A549 (cell line): ENCODE results near the gene KCNQ2. TPM values are rescaled to one million over a fixed set of nuclear protein-coding genes. Genes with fewer than 3 reads are reported as not detected.

ENCODE experiments used
- ATAC-seq, 2 experiments: fragments of 200-7000 bp in 1 of 2; fragments of >200 bp in 1 of 2; cut with Nextera tagmentation in 1 of 2; cut with Tn5 transposase in 1 of 2; 3 replicates each; pipeline versions ENCODE4 v1.8.0 to v1.9.1; 2018 to 2020; ENCODE audit warnings: mild to moderate bottlenecking in 1 of 2, moderate library complexity in 1 of 2
- CTCF ChIA-PET: fragments of 300-600 bp; sonication (Branson Sonifier 250); formaldehyde crosslinking; extraction: SDS; loops from one replicate; lab custom pipeline; 2021; ENCODE audit warnings: antibody characterized with exemption, inconsistent platforms; lab: Yijun Ruan, JAX
- POLR2A ChIA-PET: fragments of 350-600 bp; formaldehyde crosslinking; extraction: SDS; loops from one replicate; lab custom pipeline; 2021; ENCODE audit warnings: antibody characterized with exemption, inconsistent platforms; lab: Yijun Ruan, JAX
- DNase-seq, 2 experiments: peaks; one replicate each; pipeline versions ENCODE4 v3.0.0 to v3.0.0-alpha.2; 2011 to 2016; ENCODE audit warnings: low read depth in 1 of 2, low spot score in 1 of 2
- FAIRE-seq: peaks from 2 replicates; lab custom pipeline; 2011; peaks lifted over from hg19 to GRCh38; lab: Jason Lieb, UNC
- H3K27ac ChIP-seq, 2 experiments: fragments of >200 bp; sonication (Bioruptor Twin); formaldehyde crosslinking; 3 replicates each; pipeline ENCODE4 v1.5.1; 2016 to 2017
- H3K4me1 ChIP-seq: fragments of >200 bp; sonication (Bioruptor Twin); formaldehyde crosslinking; 3 replicates; pipeline ENCODE4 v1.6.1; 2016
- H3K4me2 ChIP-seq: fragments of >200 bp; sonication (Bioruptor Twin); formaldehyde crosslinking; 3 replicates; pipeline ENCODE4 v1.6.1; 2016
- H3K4me3 ChIP-seq: fragments of >200 bp; sonication (Bioruptor Twin); formaldehyde crosslinking; 3 replicates; pipeline ENCODE4 v1.5.1; 2016
- H3K9me3 ChIP-seq: fragments of >200 bp; sonication (Bioruptor Twin); formaldehyde crosslinking; 3 replicates; pipeline ENCODE4 v1.6.1; 2016
- BCL3 ChIP-seq: fragments of >200 bp; sonication (Bioruptor Twin); formaldehyde crosslinking; IDR thresholded peaks from 3 replicates; pipeline ENCODE4 v1.6.1; 2016
- CBX2 ChIP-seq: fragments of 200-600 bp; sonication (generic); IDR thresholded peaks from 2 replicates; pipeline ENCODE4 v1.6.1; 2016; ENCODE audit warnings: low read depth, mild to moderate bottlenecking, borderline replicate concordance
- CBX8 ChIP-seq: fragments of 200-600 bp; sonication (generic); IDR thresholded peaks from 2 replicates; pipeline ENCODE4 v1.6.1; 2016
- CEBPB ChIP-seq, 2 experiments: fragments of >200 bp in 1 of 2; sonication (Bioruptor Twin) in 1 of 2; formaldehyde crosslinking in 1 of 2; IDR thresholded peaks; 2 replicates each; pipeline ENCODE4 v1.6.1; 2012 to 2016
- CHD2 ChIP-seq: fragments of 150-350 bp; IDR thresholded peaks from 2 replicates; pipeline ENCODE4 v1.6.1; 2014; ENCODE audit warnings: low read length; ENCODE audit not compliant: partially characterized antibody
- CHD4 ChIP-seq: fragments of 200-600 bp; sonication (generic); IDR thresholded peaks from 2 replicates; pipeline ENCODE4 v1.6.1; 2016; ENCODE audit warnings: antibody characterized with exemption, mild to moderate bottlenecking, borderline replicate concordance
- E2F6 ChIP-seq: IDR thresholded peaks from 2 replicates; pipeline ENCODE4 v1.6.1; 2012; ENCODE audit warnings: low read depth, borderline replicate concordance
- EP300 ChIP-seq, 2 experiments: fragments of >200 bp; sonication (Bioruptor Twin); formaldehyde crosslinking; IDR thresholded peaks; 2 replicates in 1 of 2; 3 replicates in 1 of 2; pipeline ENCODE4 v1.6.1; 2016 to 2017
- ESRRA ChIP-seq: fragments of 150-350 bp; IDR thresholded peaks from 2 replicates; pipeline ENCODE4 v1.6.1; 2014; ENCODE audit warnings: mild to moderate bottlenecking, low read length, borderline replicate concordance
- FOSB ChIP-seq: fragments of 250-450 bp; sonication (Bioruptor Pico); IDR thresholded peaks from 2 replicates; pipeline ENCODE4 v1.5.0; 2020; ENCODE audit warnings: mild to moderate bottlenecking, moderate library complexity
- GATA3 ChIP-seq: IDR thresholded peaks from 2 replicates; pipeline ENCODE4 v1.6.1; 2012; ENCODE audit warnings: borderline replicate concordance
- HEYL ChIP-seq: fragments of 250-450 bp; sonication (Bioruptor Pico); IDR thresholded peaks from 2 replicates; pipeline ENCODE4 v1.8.0; 2021; ENCODE audit warnings: mild to moderate bottlenecking, moderate library complexity
- HOXB13 ChIP-seq: fragments of 250-450 bp; sonication (Bioruptor Pico); IDR thresholded peaks from 2 replicates; pipeline ENCODE4 v1.5.0; 2020; ENCODE audit warnings: low read depth, mild to moderate bottlenecking, moderate library complexity
- KDM1A ChIP-seq: fragments of 200-600 bp; sonication (generic); IDR thresholded peaks from 2 replicates; pipeline ENCODE4 v1.6.1; 2016; ENCODE audit warnings: low read depth, mild to moderate bottlenecking
- MAZ ChIP-seq: fragments of 150-350 bp; IDR thresholded peaks from 2 replicates; pipeline ENCODE4 v1.6.1; 2014; ENCODE audit warnings: antibody characterized with exemption, low read depth, low read length, borderline replicate concordance
- MYC ChIP-seq: IDR thresholded peaks from 2 replicates; pipeline ENCODE4 v1.6.1; 2012; ENCODE audit warnings: mild to moderate bottlenecking, inconsistent platforms, low read length, improper control_type of control experiment, borderline replicate concordance
- POLR2AphosphoS2 ChIP-seq: conservative IDR thresholded peaks from 2 replicates; pipeline ENCODE4 v1.6.1; 2012; ENCODE audit warnings: low read length, improper control_type of control experiment, inconsistent platforms
- RAD21 ChIP-seq, 2 experiments: fragments of >200 bp in 1 of 2; sonication (Bioruptor Twin) in 1 of 2; formaldehyde crosslinking in 1 of 2; IDR thresholded peaks in 1 of 2; conservative IDR thresholded peaks in 1 of 2; 2 replicates in 1 of 2; 3 replicates in 1 of 2; pipeline ENCODE4 v1.6.1; 2012 to 2018; ENCODE audit warnings: inconsistent platforms in 1 of 2
- RARB ChIP-seq: fragments of 250-450 bp; sonication (Bioruptor Pico); IDR thresholded peaks from 2 replicates; pipeline ENCODE4 v1.8.0; 2021; ENCODE audit warnings: mild to moderate bottlenecking, moderate library complexity
- RFX5 ChIP-seq: fragments of 450-650 bp; IDR thresholded peaks from 2 replicates; pipeline ENCODE4 v1.7.1; 2014; ENCODE audit warnings: antibody characterized with exemption, mild to moderate bottlenecking, moderate library complexity
- RNF2 ChIP-seq: fragments of 200-600 bp; sonication (generic); IDR thresholded peaks from 2 replicates; pipeline ENCODE4 v1.6.1; 2016; ENCODE audit warnings: low read depth, mild to moderate bottlenecking, antibody characterized with exemption, moderate library complexity, borderline replicate concordance
- SREBF2 ChIP-seq: fragments of 450-650 bp; IDR thresholded peaks from 2 replicates; pipeline ENCODE4 v1.6.1; 2014; ENCODE audit warnings: mild to moderate bottlenecking, moderate library complexity
- TP53 ChIP-seq: fragments of 250-450 bp; sonication (Bioruptor Pico); IDR thresholded peaks from 2 replicates; pipeline ENCODE4 v1.5.0; 2021; ENCODE audit warnings: mild to moderate bottlenecking, moderate library complexity
- USF2 ChIP-seq: fragments of 450-650 bp; IDR thresholded peaks from 2 replicates; pipeline ENCODE4 v1.6.1; 2014; ENCODE audit warnings: antibody characterized with exemption
- ZFP36 ChIP-seq: fragments of 450-650 bp; IDR thresholded peaks from 2 replicates; pipeline ENCODE4 v1.6.1; 2014; ENCODE audit warnings: borderline replicate concordance; ENCODE audit not compliant: partially characterized antibody
- ZNF302 ChIP-seq: fragments of 250-450 bp; sonication (Bioruptor Pico); IDR thresholded peaks from 2 replicates; pipeline ENCODE4 v1.9.0; 2021; ENCODE audit warnings: inconsistent platforms, mild to moderate bottlenecking, moderate library complexity
- WGBS: methylation state at CpG from one replicate; pipeline ENCODE4 v1.1.6; 2017; ENCODE audit errors: missing lambda C conversion rate; 5-methylcytosine and 5-hydroxymethylcytosine counted together
- polyA plus RNA-seq, 4 experiments: library from polyadenylated mRNA; depleted of rRNA in 3 of 4; stranded (reverse); fragments of >200 nt; fragmentation: RNase III in 1 of 4; extraction: RNeasy Plus Mini Kit Qiagen cat#74134 plus additional on column Dnase treatment in 1 of 4; gene quantifications; 2 replicates in 3 of 4; 3 replicates in 1 of 4; pipeline ENCODE4 v1.2.3, GENCODE V29; 2011 to 2017

KCNQ2 gene
- polyA plus RNA-seq, 2 of the 4 experiments (the other 2 are of a cell fraction): 0.14 to 0.36 TPM

- Histone ChIP-seq H3K9me3 (no peaks in the 10 kb centered on the region), H3K4me1 (no peaks in the 10 kb centered on the region), H3K4me3 (no peak overlapping the region)
- FAIRE-seq: no peak
- no peak for DNase-seq
- 81% methylated on average over 36 of the region's 39 CpGs for WGBS
- POLR2A ChIA-PET: no interaction called here
- CTCF ChIA-PET: interaction anchor here (0.6 to 2.0 kb wide), 9 partner anchors 10 to 126 kb away, joined by 3 to 10 read pairs (median 4); no protein-coding TSS in a partner anchor
- TF ChIP-seq ESRRA: no peak
- TF ChIP-seq RNF2: no peak
- TF ChIP-seq HEYL (CRISPR knock-in tag): no peak
- TF ChIP-seq EP300 (IDR thresholded peaks at IDR 0.05): no peak
- TF ChIP-seq MAZ: no peak
- no peak for TF ChIP-seq TP53 (CRISPR knock-in tag)
- no peak for TF ChIP-seq CEBPB (IDR thresholded peaks at IDR 0.05)
- no peak for TF ChIP-seq ZFP36
- no peak for TF ChIP-seq E2F6
- no peak for TF ChIP-seq GATA3
- no peak for TF ChIP-seq KDM1A
- TF ChIP-seq FOSB (CRISPR knock-in tag): no peak
- TF ChIP-seq BCL3: no peak
- TF ChIP-seq, all 56 proteins: peak for 0
- peak; percentile 7 to 8; a peak in 2 of 6 replicates for ATAC-seq
- H3K4me2 ChIP-seq: no peak overlapping the region
- no peak overlapping the region for H3K27ac ChIP-seq
Measured at GRCh38 chr20:63433756-63434531, 38.5 kb downstream of the KCNQ2 start.

GRCh38 chr20:63433351-63433750, 39.1 kb downstream of the KCNQ2 start:
- Histone ChIP-seq H3K4me3 (no peak overlapping the region), H3K4me2 (no peak overlapping the region), H3K4me1 (no peaks in the 10 kb centered on the region), H3K27ac (no peak overlapping the region), H3K9me3 (no peaks in the 10 kb centered on the region)
- no peak for FAIRE-seq
- DNase-seq: no peak
- no peak for ATAC-seq
- TF ChIP-seq SREBF2 (no peak), POLR2AphosphoS2 (no peak), CBX8 (no peak), MYC (no peak), USF2 (no peak), ZNF302 (CRISPR knock-in tag) (no peak), CHD4 (no peak), E2F6 (no peak), HOXB13 (CRISPR knock-in tag) (no peak), RARB (CRISPR knock-in tag) (no peak), RAD21 (conservative IDR thresholded peaks at IDR 0.05 in 1 of 2, IDR thresholded peaks at IDR 0.05 in 1 of 2) (no peak), CEBPB (IDR thresholded peaks at IDR 0.05) (no peak), CBX2 (no peak), RFX5 (no peak), CHD2 (no peak), FOSB (CRISPR knock-in tag) (no peak), EP300 (IDR thresholded peaks at IDR 0.05) (no peak), ZFP36 (no peak), TP53 (CRISPR knock-in tag) (no peak)
- WGBS: 85% methylated on average over 18 of the region's 18 CpGs
- ChIA-PET POLR2A (no interaction called here), CTCF (interaction anchor here (0.7 to 2.0 kb wide), 4 partner anchors 9 to 53 kb away, joined by 3 to 10 read pairs (median 3); no protein-coding TSS in a partner anchor)
